Tibial artery (tissue), 4 donors: ENCODE data around the gene HMCN2.

Experiments
- DNase-seq, 2 donors: peaks; one replicate each; pipeline ENCODE4 v3.0.0-alpha.2; 2019
- H3K27ac ChIP-seq, 2 donors: fragments of 200-600 bp; sonication (generic) in 1 of 2; 1 replicate in 1 of 2; 2 replicates in 1 of 2; pipeline ENCODE4 v1.5.1; 2018 to 2019; ENCODE audit warnings: mild to moderate bottlenecking in 1 of 2
- H3K27me3 ChIP-seq, 2 donors: fragments of 200-600 bp; sonication (generic) in 1 of 2; one replicate each; pipeline versions ENCODE4 v1.5.1 to v1.6.0; 2016 to 2019
- H3K36me3 ChIP-seq, 3 donors: fragments of 200-600 bp; sonication (generic) in 2 of 3; one replicate each; pipeline ENCODE4 v1.5.1; 2016 to 2019; ENCODE audit warnings: mild to moderate bottlenecking in 2 of 3
- H3K4me1 ChIP-seq, 4 donors: fragments of 200-600 bp; sonication (generic) in 2 of 4; 1 replicate in 3 of 4; 2 replicates in 1 of 4; pipeline ENCODE4 v1.5.1; 2016 to 2019
- H3K4me3 ChIP-seq, 2 donors: fragments of 200-600 bp; sonication (generic) in 1 of 2; 1 replicate in 1 of 2; 2 replicates in 1 of 2; pipeline ENCODE4 v1.5.1; 2018 to 2019; ENCODE audit warnings: mild to moderate bottlenecking in 2 of 2
- H3K9me3 ChIP-seq, 3 donors: fragments of 200-600 bp; sonication (generic) in 1 of 3; one replicate each; pipeline ENCODE4 v1.5.1; 2016 to 2019
- CTCF ChIP-seq, 2 experiments: fragments of 200-600 bp in 1 of 2; fragments of 450-650 bp in 1 of 2; IDR thresholded peaks; one replicate each; pipeline ENCODE4 v1.5.1; 2017 to 2019; ENCODE audit warnings: antibody characterized with exemption in 2 of 2, mild to moderate bottlenecking in 1 of 2, moderate library complexity in 1 of 2
- intact Hi-C: fragments of 100-400 bp; cut with DNase I; formaldehyde crosslinking; loops from one replicate; pipeline ENCODE4 v1.15.0; 2023; ENCODE audit warnings: low total_unique reads

The HMCN2 gene

GRCh38 chr9:130452835-130453234, 187.3 kb downstream of the HMCN2 start:
- no peaks in the 10 kb centered on the region for H3K27me3 ChIP-seq
- no peaks in the 10 kb centered on the region for H3K36me3 ChIP-seq
- intact Hi-C loops = no loop called here
- H3K9me3 ChIP-seq = no peaks in the 10 kb centered on the region
- no peak for TF ChIP-seq CTCF (IDR thresholded peaks at IDR 0.05)
- H3K4me1 ChIP-seq = peaks cover 0 to 43% (median 25%) of the 10 kb centered on the region in 4 donors
- H3K27ac ChIP-seq = no peak overlapping the region
- H3K4me3 ChIP-seq = no peak overlapping the region
- no peak for DNase-seq

- Histone ChIP-seq H3K27ac (no peak overlapping the region), H3K36me3 (peaks cover 0 to 4% (median 4%) of the 10 kb centered on the region in 3 donors), H3K4me3 (no peak overlapping the region), H3K4me1 (peaks cover 0 to 39% (median 25%) of the 10 kb centered on the region in 4 donors), H3K27me3 (no peaks in the 10 kb centered on the region), H3K9me3 (no peaks in the 10 kb centered on the region)
- no peak for TF ChIP-seq CTCF (IDR thresholded peaks at IDR 0.05)
- DNase-seq = no peak
- intact Hi-C loops = no loop called here
Observed at GRCh38 chr9:130453487-130453886, 187.9 kb downstream of the HMCN2 start.

- no peaks in the 10 kb centered on the region for H3K9me3 ChIP-seq
- DNase-seq = no peak
- H3K27ac ChIP-seq = no peak overlapping the region
- TF ChIP-seq CTCF (IDR thresholded peaks at IDR 0.05) = no peak
- H3K27me3 ChIP-seq = no peaks in the 10 kb centered on the region
- H3K4me3 ChIP-seq = no peak overlapping the region
- intact Hi-C loops = no loop called here
- H3K36me3 ChIP-seq = peaks cover 0 to 11% (median 5%) of the 10 kb centered on the region in 3 donors
- peaks cover 0 to 39% (median 25%) of the 10 kb centered on the region in 4 donors for H3K4me1 ChIP-seq
Observed at GRCh38 chr9:130454096-130454811, 188.7 kb downstream of the HMCN2 start.

GRCh38 chr9:130454812-130455325, 189.3 kb downstream of the HMCN2 start:
- intact Hi-C loops = no loop called here

GRCh38 chr9:130458027-130458803, 192.7 kb downstream of the HMCN2 start:
- DNase-seq = no peak
- no peak overlapping the region for H3K4me3 ChIP-seq
- intact Hi-C loops = no loop called here
- no peak for TF ChIP-seq CTCF (IDR thresholded peaks at IDR 0.05)
- peaks cover 0 to 8% (median 0%) of the 10 kb centered on the region in 4 donors for H3K4me1 ChIP-seq
- no peaks in the 10 kb centered on the region for H3K27me3 ChIP-seq
- no peak overlapping the region for H3K27ac ChIP-seq
- H3K9me3 ChIP-seq = no peaks in the 10 kb centered on the region
- H3K36me3 ChIP-seq = peaks cover 0 to 29% (median 7%) of the 10 kb centered on the region in 3 donors

More at GRCh38 chr9:130454812-130455325, 189.3 kb downstream of the HMCN2 start:
- Histone ChIP-seq H3K4me1 (peaks cover 0 to 39% (median 22%) of the 10 kb centered on the region in 4 donors), H3K4me3 (no peak overlapping the region), H3K36me3 (peaks cover 0 to 17% (median 5%) of the 10 kb centered on the region in 3 donors), H3K27me3 (no peaks in the 10 kb centered on the region), H3K9me3 (no peaks in the 10 kb centered on the region), H3K27ac (no peak overlapping the region)
- TF ChIP-seq CTCF (IDR thresholded peaks at IDR 0.05) = no peak
- no peak for DNase-seq
